IMR-90 (cell line): ENCODE results near the gene ITGA6. TPM values are rescaled to one million over a fixed set of nuclear protein-coding genes. Genes with fewer than 3 reads are reported as not detected.

Experiments
- ATAC-seq: fragments of 200-7000 bp; cut with Tn5 transposase; 2 replicates; pipeline ENCODE4 v1.9.1; 2020; ENCODE audit warnings: low read depth, mild to moderate bottlenecking, moderate library complexity
- BruUV-seq: library from RNA; stranded (reverse); fragments of 400-500 nt; replicated peaks from 2 replicates; lab custom pipeline; 2021; lab: Mats Ljungman, UMichigan
- CTCF ChIA-PET: fragments of 300-600 bp; formaldehyde crosslinking; extraction: SDS; loops from one replicate; lab custom pipeline; 2021; ENCODE audit warnings: antibody characterized with exemption; lab: Yijun Ruan, JAX
- POLR2A ChIA-PET: fragments of 300-600 bp; sonication (Branson Sonifier 250); formaldehyde crosslinking; loops from one replicate; lab custom pipeline; 2022; ENCODE audit warnings: antibody characterized with exemption; ENCODE audit not compliant: unreplicated experiment; lab: Charles Lee
- DNase-seq: peaks from one replicate; pipeline ENCODE4 v3.0.0; 2013
- H2AFZ ChIP-seq: replicated peaks from 2 replicates; pipeline ENCODE3; 2013; ENCODE audit warnings: low read length, mild to moderate bottlenecking; ENCODE audit not compliant: poor library complexity
- H2AK5ac ChIP-seq: 2 replicates; pipeline ENCODE4 v1.6.1; 2013; ENCODE audit warnings: low read depth, low read length, inconsistent platforms
- H2AK9ac ChIP-seq: replicated peaks from 2 replicates; pipeline ENCODE3; 2013; ENCODE audit warnings: mild to moderate bottlenecking, low read depth, low read length, moderate library complexity; ENCODE audit not compliant: poor library complexity
- H2BK120ac ChIP-seq: 2 replicates; pipeline ENCODE4 v1.6.1; 2013; ENCODE audit warnings: low read depth, low read length, inconsistent platforms
- H2BK15ac ChIP-seq: 3 replicates; pipeline ENCODE4 v1.6.1; 2013; ENCODE audit warnings: low read depth, low read length, inconsistent platforms
- H2BK20ac ChIP-seq: 2 replicates; pipeline ENCODE4 v1.6.1; 2013; ENCODE audit warnings: low read depth, mild to moderate bottlenecking, inconsistent platforms, low read length, moderate library complexity
- H2BK5ac ChIP-seq: 2 replicates; pipeline ENCODE4 v1.6.1; 2013; ENCODE audit warnings: mild to moderate bottlenecking, low read depth, low read length, inconsistent platforms; ENCODE audit not compliant: poor library complexity, severe bottlenecking
- H3K14ac ChIP-seq: replicated peaks from 2 replicates; pipeline ENCODE4 v1.6.1; 2013; ENCODE audit warnings: low read depth, low read length, inconsistent platforms
- H3K18ac ChIP-seq: 2 replicates; pipeline ENCODE4 v1.6.1; 2013; ENCODE audit warnings: low read depth, low read length, control low read depth
- H3K23ac ChIP-seq: 2 replicates; pipeline ENCODE4 v1.6.1; 2013; ENCODE audit warnings: low read depth, low read length, inconsistent platforms
- H3K27ac ChIP-seq: 2 replicates; pipeline ENCODE4 v1.5.1; 2013; ENCODE audit warnings: mild to moderate bottlenecking, control low read depth, low read length; ENCODE audit not compliant: insufficient read depth
- H3K27me3 ChIP-seq: 2 replicates; pipeline ENCODE4 v1.6.1; 2013; ENCODE audit warnings: low read length; ENCODE audit not compliant: control insufficient read depth, insufficient read depth
- H3K36me3 ChIP-seq: 2 replicates; pipeline ENCODE4 v1.6.1; 2013; ENCODE audit warnings: low read length, mixed read lengths; ENCODE audit not compliant: control insufficient read depth, insufficient read depth
- H3K4ac ChIP-seq: 2 replicates; pipeline ENCODE4 v1.6.1; 2013; ENCODE audit warnings: low read depth, low read length, inconsistent platforms
- H3K4me1 ChIP-seq: 2 replicates; pipeline ENCODE4 v1.6.1; 2013; ENCODE audit warnings: low read length, mixed read lengths; ENCODE audit not compliant: control insufficient read depth, insufficient read depth
- H3K4me2 ChIP-seq: 2 replicates; pipeline ENCODE4 v1.6.1; 2013; ENCODE audit warnings: low read depth, mild to moderate bottlenecking, control low read depth, low read length, moderate library complexity
- H3K4me3 ChIP-seq: 2 replicates; pipeline ENCODE4 v1.5.1; 2013; ENCODE audit warnings: low read depth, mild to moderate bottlenecking, control low read depth, low read length, moderate library complexity; ENCODE audit not compliant: insufficient read depth
- H3K56ac ChIP-seq: 2 replicates; pipeline ENCODE4 v1.6.1; 2013; ENCODE audit warnings: low read length, inconsistent platforms; ENCODE audit not compliant: insufficient read depth; ENCODE audit errors: extremely low read depth
- H3K79me1 ChIP-seq, 2 experiments: 2 replicates each; pipeline ENCODE4 v1.6.1; 2013; ENCODE audit warnings: low read length in 2 of 2, inconsistent platforms in 1 of 2, low read depth in 1 of 2
- H3K9ac ChIP-seq: 2 replicates; pipeline ENCODE4 v1.6.1; 2013; ENCODE audit warnings: low read depth, low read length, control low read depth
- H3K9me1 ChIP-seq: 2 replicates; pipeline ENCODE4 v1.6.1; 2013; ENCODE audit warnings: low read length, inconsistent platforms; ENCODE audit not compliant: insufficient read depth
- H3K9me3 ChIP-seq: 2 replicates; pipeline ENCODE4 v1.6.1; 2013; ENCODE audit warnings: low read length; ENCODE audit not compliant: control insufficient read depth, insufficient read depth
- H4K20me1 ChIP-seq: 2 replicates; pipeline ENCODE4 v1.6.1; 2013; ENCODE audit warnings: low read length, inconsistent platforms; ENCODE audit not compliant: insufficient read depth
- H4K5ac ChIP-seq: 2 replicates; pipeline ENCODE4 v1.6.1; 2013; ENCODE audit warnings: mild to moderate bottlenecking, low read depth, low read length, control low read depth
- H4K8ac ChIP-seq, 2 experiments: 2 replicates each; pipeline ENCODE4 v1.6.1; 2013; ENCODE audit warnings: low read depth in 2 of 2, low read length in 2 of 2, control low read depth in 1 of 2, inconsistent platforms in 1 of 2
- H4K91ac ChIP-seq: 2 replicates; pipeline ENCODE4 v1.6.1; 2013; ENCODE audit warnings: low read depth, low read length, inconsistent platforms; ENCODE audit not compliant: insufficient read depth
- CHD1 ChIP-seq: IDR thresholded peaks from 2 replicates; pipeline ENCODE4 v1.6.1; 2012; ENCODE audit warnings: low read depth, low read length, improper control_type of control experiment
- WGBS, 2 experiments: methylation state at CpG; one replicate each; pipeline versions ENCODE4 v1.1.5 to v1.1.7; 2013; ENCODE audit warnings: missing lambda C conversion rate in 2 of 2; ENCODE audit not compliant: insufficient read length in 1 of 2; ENCODE audit errors: extremely low coverage in 2 of 2; 5-methylcytosine and 5-hydroxymethylcytosine counted together
- dilution Hi-C: fragments of 300-500 bp; cut with HindIII; formaldehyde crosslinking; loops from one replicate; pipeline ENCODE4 v1.14.3; 2018; ENCODE audit warnings: low sequenced_read_pairs; ENCODE audit not compliant: unreplicated experiment
- in situ Hi-C: fragments of 300-500 bp; cut with MboI; formaldehyde crosslinking; loops from 3 replicates; pipeline ENCODE4 v1.14.3; 2019; ENCODE audit warnings: low sequenced_read_pairs, inconsistent platforms, mixed read lengths
- intact Hi-C: fragments of 100-400 bp; cut with micrococcal nuclease; formaldehyde crosslinking; loops from 2 replicates; pipeline ENCODE4 v1.10.0; 2022
- polyA plus RNA-seq, 3 experiments: library from polyadenylated mRNA; depleted of rRNA; stranded (reverse); fragments of >200 nt; gene quantifications; 2 replicates each; pipeline ENCODE4 v1.2.3, GENCODE V29; 2012; ENCODE audit warnings: low replicate concordance in 1 of 3
- total RNA-seq: library from RNA; depleted of rRNA; stranded (reverse); fragments of >200 nt; gene quantifications from 2 replicates; pipeline ENCODE4 v1.2.3, GENCODE V29; 2012

ITGA6 gene
- total and polyA plus RNA-seq, 2 of the 4 experiments (the other 2 are of a cell fraction), result 12.5 to 43.9 TPM

DNA sequence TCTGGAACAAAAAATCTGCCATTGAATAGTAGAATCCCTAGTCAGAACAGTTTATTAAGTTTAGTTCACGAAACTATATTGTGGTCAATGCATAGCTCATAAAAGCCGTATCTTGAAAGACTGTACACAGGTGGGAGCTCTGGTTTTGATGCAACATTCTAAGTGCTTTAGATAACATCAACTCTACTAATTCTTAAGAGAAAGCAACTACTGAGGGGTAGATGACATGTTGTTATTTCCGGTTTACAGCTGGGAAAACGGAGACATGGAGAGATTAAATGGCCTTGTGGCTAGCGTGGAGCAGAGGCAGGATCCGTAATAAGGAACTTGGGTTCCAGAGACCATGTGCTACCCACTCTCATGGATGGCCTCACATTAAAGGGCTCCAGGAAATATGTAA, 4.2 kb upstream of the ITGA6 start:
- Histone ChIP-seq H3K4me2 (no peak overlapping the region), H3K27ac (no peak overlapping the region), H3K79me1 (peaks cover 0 to 2% of the 10 kb centered on the region in 2 experiments; a peak in 2 of 4 replicates), H2AK5ac (no peak overlapping the region), H2BK120ac (no peak overlapping the region), H2AK9ac (no peak overlapping the region), H4K5ac (no peak overlapping the region), H4K20me1 (no peaks in the 10 kb centered on the region), H3K9me3 (no peaks in the 10 kb centered on the region), H3K27me3 (peaks cover 8% of the 10 kb centered on the region), H3K9ac (no peak overlapping the region), H2BK15ac (no peak overlapping the region), H3K4ac (no peak overlapping the region), H3K14ac (no peak overlapping the region), H4K8ac (no peak overlapping the region), H3K18ac (no peak overlapping the region), H3K4me1 (no peaks in the 10 kb centered on the region; the same call in 1 of the 2 replicates), H3K9me1 (peaks cover 2% of the 10 kb centered on the region; the same call in 1 of the 2 replicates), H2AFZ (no peak overlapping the region), H4K91ac (no peak overlapping the region), H3K56ac (no peak overlapping the region), H2BK5ac (no peak overlapping the region), H3K23ac (no peak overlapping the region), H3K36me3 (no peaks in the 10 kb centered on the region), H2BK20ac (no peak overlapping the region), H3K4me3 (no peak overlapping the region)
- no TSS peak for BruUV-seq
- DNase-seq, result no peak
- in situ Hi-C loops (no loop called here), dilution Hi-C loops (no loop called here), intact Hi-C loops (no loop called here)
- POLR2A ChIA-PET, result no interaction called here
- WGBS, 2 experiments, result no CpG with 5 or more reads among the region's 6 CpGs
- no peak for TF ChIP-seq CHD1
- CTCF ChIA-PET, result no interaction called here
- ATAC-seq, result no peak
